CD4-positive, alpha-beta T cell treated with Interleukin-4 for 4 hours (primary cell): ENCODE results near the gene STXBP1.
"Not testable (repeated sequence)": the region's sequence is repeated elsewhere in the genome, so short reads cannot be mapped to it uniquely, and the experiment has no call there.

Source experiments
- DNase-seq: peaks from one replicate; pipeline ENCODE4 v3.0.0-alpha.2; 2020

Gene STXBP1

GRCh38 chr9:127621339-127621970, 9.4 kb downstream of the STXBP1 start:
- not testable (repeated sequence) for DNase-seq

GRCh38 chr9:127626752-127627493, 14.8 kb downstream of the STXBP1 start:
- DNase-seq: no peak

GRCh38 chr9:127627494-127627855, 15.4 kb downstream of the STXBP1 start:
- no peak for DNase-seq

GRCh38 chr9:127628758-127629467, 16.8 kb downstream of the STXBP1 start:
- DNase-seq: no peak

GRCh38 chr9:127629468-127630081, 17.5 kb downstream of the STXBP1 start:
- DNase-seq: no peak

- no peak for DNase-seq
These were observed 21.3 kb downstream of the STXBP1 start for GRCh38 chr9:127633216-127633862.

- no peak for DNase-seq
These were observed 21.9 kb downstream of the STXBP1 start for GRCh38 chr9:127634021-127634420.

GRCh38 chr9:127634698-127635097, 22.6 kb downstream of the STXBP1 start:
- no peak for DNase-seq

GRCh38 chr9:127635201-127635735, 23.2 kb downstream of the STXBP1 start:
- DNase-seq: no peak

- no peak for DNase-seq
These were observed 25.3 kb downstream of the STXBP1 start for GRCh38 chr9:127637322-127637847.

GRCh38 chr9:127640908-127641545, 28.9 kb downstream of the STXBP1 start:
- DNase-seq: no peak

GRCh38 chr9:127642082-127642740, 30.1 kb downstream of the STXBP1 start:
- DNase-seq: no peak

- DNase-seq: no peak
These were observed 32.2 kb downstream of the STXBP1 start for GRCh38 chr9:127644146-127644827.

GRCh38 chr9:127644943-127645342, 32.9 kb downstream of the STXBP1 start:
- no peak for DNase-seq

- DNase-seq: no peak
These were observed 35.4 kb downstream of the STXBP1 start for GRCh38 chr9:127647451-127647850.

GRCh38 chr9:127650518-127650917, 38.4 kb downstream of the STXBP1 start:
- no peak for DNase-seq

GRCh38 chr9:127651697-127652610, 39.9 kb downstream of the STXBP1 start:
- DNase-seq: no peak

- no peak for DNase-seq
These were observed 40.7 kb downstream of the STXBP1 start for GRCh38 chr9:127652733-127653132.

- no peak for DNase-seq
These were observed 42.5 kb downstream of the STXBP1 start for GRCh38 chr9:127654619-127655018.

- no peak for DNase-seq
These were observed 46.4 kb downstream of the STXBP1 start for GRCh38 chr9:127658428-127658827.
